GM23338 (cell line): ENCODE results near the gene GRID1. TPM values are rescaled to one million over a fixed set of nuclear protein-coding genes. Genes with fewer than 3 reads are reported as not detected.

Experiments
- ATAC-seq: fragments of 200-7000 bp; cut with Tn5 transposase; 3 replicates; pipeline ENCODE4 v1.9.1; 2020
- DNase-seq: peaks from one replicate; pipeline ENCODE4 v3.0.0-alpha.2; 2015; ENCODE audit warnings: low spot score
- H2AFZ ChIP-seq: fragments of 200-600 bp; sonication (generic); 2 replicates; pipeline ENCODE4 v1.8.0; 2016; ENCODE audit warnings: antibody characterized with exemption, mild to moderate bottlenecking, moderate library complexity
- H3F3A ChIP-seq: fragments of 200-600 bp; sonication (generic); replicated peaks from 2 replicates; pipeline ENCODE4 v1.8.0; 2017; ENCODE audit warnings: antibody characterized with exemption, mixed run types, low read depth
- H3K27ac ChIP-seq: fragments of 200-600 bp; sonication (generic); 2 replicates; pipeline ENCODE4 v1.6.1; 2016; ENCODE audit warnings: low read depth
- H3K27me3 ChIP-seq: fragments of 200-600 bp; sonication (generic); 2 replicates; pipeline ENCODE4 v1.8.0; 2016; ENCODE audit warnings: mild to moderate bottlenecking, mixed run types, moderate library complexity; ENCODE audit not compliant: insufficient read depth
- H3K36me3 ChIP-seq: fragments of 200-600 bp; sonication (generic); 2 replicates; pipeline ENCODE4 v1.8.0; 2016; ENCODE audit warnings: mild to moderate bottlenecking; ENCODE audit not compliant: insufficient read depth
- H3K4me1 ChIP-seq: fragments of 200-600 bp; sonication (generic); 2 replicates; pipeline ENCODE4 v1.8.0; 2016; ENCODE audit warnings: mild to moderate bottlenecking, moderate library complexity; ENCODE audit not compliant: insufficient read depth
- H3K4me2 ChIP-seq: fragments of 200-600 bp; sonication (generic); 2 replicates; pipeline ENCODE4 v1.7.1; 2017; ENCODE audit warnings: mixed run types
- H3K4me3 ChIP-seq: fragments of 200-600 bp; sonication (generic); 2 replicates; pipeline ENCODE4 v1.6.1; 2016; ENCODE audit warnings: mixed run types
- H3K79me2 ChIP-seq: fragments of 200-600 bp; sonication (generic); replicated peaks from 2 replicates; pipeline ENCODE4 v1.8.0; 2017; ENCODE audit warnings: mild to moderate bottlenecking; ENCODE audit not compliant: insufficient read depth
- H3K9me2 ChIP-seq: fragments of 200-600 bp; sonication (generic); 2 replicates; pipeline ENCODE4 v1.8.0; 2017; ENCODE audit not compliant: insufficient read depth
- H4K20me1 ChIP-seq: fragments of 200-600 bp; sonication (generic); replicated peaks from 2 replicates; pipeline ENCODE4 v1.8.0; 2017; ENCODE audit warnings: mild to moderate bottlenecking; ENCODE audit not compliant: insufficient read depth
- H3K27ac Mint-ChIP-seq: 2 replicates; pipeline ENCODE4 v1.8.0; 2020; ENCODE audit warnings: inconsistent platforms, mild to moderate bottlenecking, moderate library complexity, mixed read lengths
- H3K27me3 Mint-ChIP-seq: 3 replicates; pipeline ENCODE4 v1.8.0; 2022; ENCODE audit warnings: low read depth, mild to moderate bottlenecking, moderate library complexity, mixed read lengths, inconsistent platforms; ENCODE audit not compliant: insufficient read depth, poor library complexity
- H3K36me3 Mint-ChIP-seq: 3 replicates; pipeline ENCODE4 v1.8.0; 2021; ENCODE audit warnings: low read depth, mild to moderate bottlenecking, inconsistent platforms, moderate library complexity, mixed read lengths
- H3K4me1 Mint-ChIP-seq: 3 replicates; pipeline ENCODE4 v1.8.0; 2020; ENCODE audit warnings: mild to moderate bottlenecking, inconsistent platforms, mixed read lengths
- H3K4me3 Mint-ChIP-seq: 3 replicates; pipeline ENCODE4 v1.8.0; 2021; ENCODE audit warnings: moderate library complexity, mild to moderate bottlenecking, inconsistent platforms, mixed read lengths
- H3K9me3 Mint-ChIP-seq: 3 replicates; pipeline ENCODE4 v1.8.0; 2020; ENCODE audit warnings: moderate library complexity, mild to moderate bottlenecking, inconsistent platforms, mixed read lengths
- CTCF ChIP-seq, 2 experiments: fragments of 200-600 bp in 1 of 2; sonication (generic) in 1 of 2; conservative IDR thresholded peaks; 2 replicates each; pipeline versions ENCODE4 v1.5.1 to v1.6.1; 2016 to 2017; ENCODE audit warnings: antibody characterized with exemption in 2 of 2, low read depth in 2 of 2, mild to moderate bottlenecking in 2 of 2, moderate library complexity in 1 of 2
- EZH2 ChIP-seq: fragments of 200-600 bp; sonication (generic); IDR thresholded peaks from one replicate; pipeline ENCODE4 v1.8.0; 2017; ENCODE audit warnings: antibody characterized with exemption, mild to moderate bottlenecking, low read depth; ENCODE audit not compliant: unreplicated experiment
- EZH2phosphoT487 ChIP-seq: fragments of 200-600 bp; sonication (generic); IDR thresholded peaks from one replicate; pipeline ENCODE4 v1.8.1; 2018; ENCODE audit warnings: antibody characterized with exemption; ENCODE audit not compliant: unreplicated experiment
- POLR2AphosphoS5 ChIP-seq: IDR thresholded peaks from 2 replicates; pipeline ENCODE4 v1.6.1; 2016; ENCODE audit warnings: antibody characterized with exemption, low read depth
- STAT1 ChIP-seq: IDR thresholded peaks from one replicate; pipeline ENCODE4 v1.6.1; 2016; ENCODE audit warnings: antibody characterized with exemption; ENCODE audit not compliant: unreplicated experiment
- ZNF114 ChIP-seq: fragments of 250-450 bp; sonication (Bioruptor Pico); IDR thresholded peaks from 2 replicates; pipeline ENCODE4 v1.5.0; 2020; ENCODE audit warnings: mild to moderate bottlenecking, moderate library complexity
- ZNF462 ChIP-seq: fragments of 250-450 bp; sonication (Bioruptor Pico); IDR thresholded peaks from 2 replicates; pipeline ENCODE4 v1.5.0; 2020; ENCODE audit warnings: mild to moderate bottlenecking, moderate library complexity
- polyA plus RNA-seq: library from polyadenylated mRNA; unstranded; fragments of >200 nt; fragmentation: Nextera tagmentation; extraction: Ambion mirVana; gene quantifications from 2 replicates; pipeline ENCODE4 v1.2.1, GENCODE V29; 2016
- total RNA-seq: library from RNA; depleted of rRNA; stranded (reverse); fragments of >200 nt; shearing (Covaris generic); gene quantifications from 2 replicates; pipeline ENCODE4 v1.2.3, GENCODE V29; 2014

The GRID1 gene
- total and polyA plus RNA-seq, 2 experiments from 2014 or later: 0.14 to 0.15 TPM

GRCh38 chr10:86388119-86388704 is 21.6 kb upstream of the GRID1 start (continued):
- TF ChIP-seq ZNF462 (CRISPR knock-in tag) (no peak), ZNF114 (no peak), STAT1 (no peak)

DNA sequence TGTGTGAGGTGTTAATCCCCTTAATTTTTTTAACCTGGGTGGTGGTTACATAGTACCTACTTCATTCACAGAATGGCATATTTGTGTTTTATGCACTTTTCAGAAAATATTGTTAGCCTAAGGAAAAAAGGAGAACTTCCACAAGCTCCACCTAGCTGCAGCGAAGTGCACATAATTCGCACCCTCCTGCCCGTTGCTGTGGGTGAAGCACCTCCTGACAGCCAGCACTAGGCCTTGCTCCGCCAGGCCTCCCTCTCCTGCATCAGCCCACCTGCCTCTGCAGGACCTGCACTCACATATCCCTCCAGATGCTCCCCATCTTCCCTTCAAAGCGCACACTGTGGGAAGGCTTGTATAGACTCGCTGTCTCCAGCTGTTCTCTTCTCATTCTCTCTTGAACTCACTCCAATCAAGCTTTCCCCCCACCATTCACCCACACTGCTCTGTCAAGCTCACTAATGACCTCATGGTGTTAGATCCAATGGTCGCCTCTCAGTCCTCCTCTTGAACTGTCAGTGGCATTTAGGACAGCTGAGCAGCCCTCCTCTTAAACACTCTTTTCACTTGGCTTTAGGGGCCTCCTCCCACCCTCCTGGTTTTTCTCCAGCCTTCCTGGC is 20.7 kb upstream of the GRID1 start:
- TF ChIP-seq POLR2AphosphoS5 (no peak), EZH2phosphoT487 (no peak), CTCF (conservative IDR thresholded peaks at IDR 0.05; ENCODE audit: low read depth in 2 of 2) (peak; percentile 16 to 42; a peak in 2 of 4 replicates), EZH2 (no peak)
- Mint-ChIP-seq H3K4me1 (peaks cover 21% of the 10 kb centered on the region), H3K27ac (no peak overlapping the region), H3K36me3 (no peaks in the 10 kb centered on the region), H3K27me3 (peaks cover 31% of the 10 kb centered on the region), H3K4me3 (no peak overlapping the region), H3K9me3 (peaks cover 3% of the 10 kb centered on the region; the same call in 2 of the 3 replicates)
- Histone ChIP-seq H3K79me2 (no peaks in the 10 kb centered on the region), H3K9me2 (no peaks in the 10 kb centered on the region), H3K4me1 (peaks cover 6% of the 10 kb centered on the region; the same call in 1 of the 2 replicates), H3K4me2 (no peak overlapping the region), H3K4me3 (no peak overlapping the region), H3K36me3 (no peaks in the 10 kb centered on the region), H2AFZ (no peak overlapping the region), H4K20me1 (no peaks in the 10 kb centered on the region), H3K27me3 (peaks cover 23% of the 10 kb centered on the region), H3K27ac (no peak overlapping the region), H3F3A (no peaks in the 10 kb centered on the region)
- DNase-seq (no peak), ATAC-seq (peak; percentile 10)
